GM19043 (cell line): ENCODE measurements around the gene CLNK.

Experiments used
- ATAC-seq: cut with Tn5 transposase; IDR thresholded peaks from one replicate; pipeline ENCODE4 v1.9.1; 2021; ENCODE audit warnings: low read depth; ENCODE audit not compliant: unreplicated experiment

The CLNK gene

DNA sequence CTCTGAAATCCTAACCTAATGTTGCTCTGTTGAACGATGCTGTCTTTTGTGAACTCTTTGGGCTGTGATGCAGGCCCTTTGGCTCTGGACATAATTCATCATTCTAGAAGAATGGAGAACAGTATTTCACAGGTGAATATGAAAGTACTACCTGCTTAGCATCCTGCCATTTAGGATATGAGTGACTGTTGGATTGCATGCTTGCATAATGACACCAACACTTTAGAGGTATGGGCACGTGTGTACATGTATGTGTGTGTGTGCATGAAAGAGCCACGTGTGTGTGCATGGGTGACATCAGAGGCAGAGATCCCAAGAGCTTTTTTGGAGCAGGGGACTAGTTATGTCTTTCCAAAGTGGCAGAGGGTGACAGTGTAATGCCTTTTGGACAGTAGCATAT is 157.1 kb downstream of the CLNK start:
- no peak for ATAC-seq

DNA sequence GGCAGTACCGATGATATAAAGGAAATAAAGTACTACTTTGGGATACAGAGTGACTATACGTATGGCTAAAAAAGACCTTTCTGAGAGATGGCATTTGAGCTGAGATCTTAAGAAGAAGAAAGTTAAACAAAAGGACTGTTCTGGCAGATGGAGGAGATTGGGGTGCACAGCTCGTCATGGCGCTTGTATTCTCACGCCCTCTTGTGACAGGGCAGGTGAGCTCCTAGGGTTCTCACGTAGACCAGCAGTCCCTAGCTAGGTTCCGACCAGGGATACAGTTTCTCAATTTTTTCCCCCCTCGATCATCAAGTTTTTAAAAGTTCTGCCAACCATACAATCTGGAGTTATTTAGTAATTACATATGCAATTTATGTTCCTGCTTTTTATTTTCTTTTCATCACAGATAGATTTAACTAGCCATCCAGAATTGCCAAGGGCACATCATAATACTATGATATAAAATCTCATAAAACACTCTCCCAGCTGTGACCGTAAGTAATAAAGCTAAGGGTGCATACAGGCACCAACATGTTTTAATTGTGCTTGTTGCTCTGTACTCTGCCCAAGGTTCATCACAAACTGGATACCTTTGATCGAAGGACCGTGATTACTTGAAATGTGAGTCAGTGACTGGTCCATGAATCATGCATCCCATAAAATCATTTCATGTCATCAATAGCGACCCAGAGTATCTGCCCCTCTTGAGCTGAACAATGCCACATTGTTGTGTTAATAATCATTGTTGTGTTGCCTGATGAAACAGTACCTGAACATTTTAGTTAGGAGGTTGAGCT is 157.9 kb downstream of the CLNK start:
- no peak for ATAC-seq

DNA sequence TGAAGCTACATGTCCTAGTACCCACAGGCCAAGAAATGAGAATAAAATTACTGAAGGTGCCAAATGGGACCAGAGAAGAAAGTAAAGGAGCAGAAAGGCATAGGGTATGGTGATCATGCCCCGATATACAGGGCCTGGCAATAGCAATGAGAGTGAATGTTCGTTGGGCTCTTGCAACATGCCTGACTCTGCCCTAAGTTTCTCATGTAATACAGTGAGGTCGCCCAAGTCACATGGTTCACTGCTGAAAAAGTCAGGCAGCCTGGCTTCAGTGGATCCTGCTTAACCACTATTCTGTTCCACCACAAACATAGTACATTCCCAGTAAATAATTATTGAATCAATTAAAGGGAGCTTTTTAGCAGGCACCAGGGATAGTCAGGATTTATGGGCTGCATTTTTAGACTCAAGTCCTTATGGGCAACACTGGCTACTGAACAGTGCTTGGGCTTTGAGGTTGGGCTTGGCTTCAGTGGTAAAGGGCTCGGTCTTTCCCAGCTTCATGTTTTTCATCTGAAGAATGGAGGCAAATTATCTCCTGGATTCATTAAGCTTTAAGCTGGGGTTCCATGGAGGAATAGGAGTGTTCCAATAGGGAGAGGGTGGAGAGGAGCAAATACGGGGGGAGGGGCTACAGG is 160.3 kb downstream of the CLNK start:
- no peak for ATAC-seq

DNA sequence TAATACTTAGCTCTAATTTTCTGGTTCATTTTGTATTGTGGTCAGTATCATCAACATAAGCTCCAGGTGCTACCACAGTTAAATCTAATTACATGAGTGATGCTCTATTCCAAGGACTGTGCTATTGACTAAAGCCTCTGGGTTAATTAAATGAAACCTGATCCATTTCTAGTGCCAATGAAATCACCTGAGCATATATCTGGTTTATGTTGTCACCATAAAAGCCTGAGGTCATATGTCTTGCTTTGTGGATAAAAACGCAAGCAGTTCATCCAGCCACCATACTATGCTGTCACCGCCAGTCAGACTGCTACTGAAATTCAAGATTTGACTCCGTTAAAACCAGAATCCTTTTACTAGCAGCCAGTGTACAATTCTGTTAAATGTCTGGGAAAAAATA is 163.1 kb downstream of the CLNK start:
- no peak for ATAC-seq

DNA sequence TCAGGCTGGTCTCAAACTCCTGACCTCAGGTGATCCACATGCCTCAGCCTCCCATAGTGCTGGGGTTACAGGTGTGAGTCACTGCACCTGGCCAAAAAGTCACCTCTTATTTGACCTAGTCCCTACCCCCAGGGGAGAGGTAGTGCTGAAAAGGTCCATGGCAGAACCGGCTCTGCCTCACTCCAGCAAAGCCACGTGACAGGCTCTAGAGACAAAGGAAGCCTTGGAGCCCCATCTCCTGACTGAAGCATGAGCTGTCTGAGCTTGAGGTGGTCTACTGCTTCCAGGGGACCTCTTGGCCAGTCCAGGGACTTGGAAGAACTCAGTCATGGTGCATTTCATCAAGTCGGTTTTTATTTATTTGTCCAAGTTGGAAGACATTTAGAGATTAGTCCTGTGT is 174.8 kb downstream of the CLNK start:
- ATAC-seq, result no peak

DNA sequence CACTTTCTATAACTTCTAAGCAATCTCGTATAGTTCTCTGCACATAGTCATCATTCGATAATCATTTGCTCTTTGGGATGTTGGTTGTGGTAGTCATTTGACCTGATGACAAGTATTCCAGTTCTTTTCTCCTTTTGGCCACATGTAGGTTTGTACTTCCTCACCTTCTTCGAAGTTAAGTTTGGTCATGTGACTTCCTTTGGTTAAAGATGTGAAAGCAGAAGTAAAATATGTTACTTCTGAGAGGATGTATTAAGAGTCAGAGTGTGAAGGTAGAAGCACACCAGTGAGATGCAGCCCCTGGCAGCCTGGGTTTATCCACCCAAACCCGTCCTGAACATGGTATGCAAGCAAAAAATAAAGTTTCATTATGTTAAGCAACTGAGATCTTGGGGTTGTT is 178.5 kb downstream of the CLNK start:
- ATAC-seq, result no peak

DNA sequence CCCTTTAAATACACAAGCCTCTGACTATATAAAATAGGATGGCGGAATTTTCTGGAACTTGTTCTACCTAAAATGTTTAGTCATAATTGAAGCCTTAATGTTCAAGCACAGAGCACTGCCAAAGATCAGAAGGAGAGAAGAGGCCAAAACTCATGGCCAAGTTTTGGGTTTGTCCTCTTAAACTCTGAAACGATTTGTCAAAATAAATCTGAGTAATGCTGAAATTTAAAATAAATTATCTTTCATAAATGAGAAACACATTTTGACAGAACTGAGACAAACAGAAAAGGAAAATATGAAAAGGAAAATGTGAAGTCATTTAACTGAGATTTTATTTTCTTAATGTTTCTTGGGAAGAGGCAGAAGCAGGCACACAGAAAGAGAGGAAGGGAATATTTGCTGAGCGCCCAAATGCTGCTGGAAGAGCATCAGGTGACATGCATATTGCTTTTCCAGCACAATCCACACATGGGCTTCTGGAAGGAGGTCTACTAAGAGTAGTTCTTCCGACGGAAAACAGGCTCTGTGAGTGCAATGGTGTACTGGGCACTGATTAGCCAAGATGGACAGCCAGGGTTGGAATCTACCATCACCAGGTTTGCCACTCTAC is 179.9 kb downstream of the CLNK start:
- no peak for ATAC-seq

DNA sequence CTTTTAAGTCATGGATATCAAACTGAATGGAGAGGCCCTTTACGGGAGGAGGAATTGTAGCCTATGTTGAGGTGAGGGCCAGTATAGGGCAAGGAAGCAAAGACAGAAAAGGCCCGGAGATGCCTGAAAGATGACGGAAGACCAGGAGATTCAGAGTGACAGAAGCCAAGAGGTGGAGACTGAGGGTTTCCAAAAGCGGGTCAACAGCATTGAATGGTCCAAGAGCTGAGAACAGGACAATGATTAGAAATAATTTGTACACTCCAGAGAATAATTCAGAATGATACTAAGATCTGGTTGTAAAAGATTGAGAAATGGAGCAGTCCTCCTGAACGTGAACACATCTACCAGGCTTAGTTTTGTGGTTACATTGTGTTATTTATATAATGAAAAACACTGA is 181.9 kb downstream of the CLNK start:
- no peak for ATAC-seq

DNA sequence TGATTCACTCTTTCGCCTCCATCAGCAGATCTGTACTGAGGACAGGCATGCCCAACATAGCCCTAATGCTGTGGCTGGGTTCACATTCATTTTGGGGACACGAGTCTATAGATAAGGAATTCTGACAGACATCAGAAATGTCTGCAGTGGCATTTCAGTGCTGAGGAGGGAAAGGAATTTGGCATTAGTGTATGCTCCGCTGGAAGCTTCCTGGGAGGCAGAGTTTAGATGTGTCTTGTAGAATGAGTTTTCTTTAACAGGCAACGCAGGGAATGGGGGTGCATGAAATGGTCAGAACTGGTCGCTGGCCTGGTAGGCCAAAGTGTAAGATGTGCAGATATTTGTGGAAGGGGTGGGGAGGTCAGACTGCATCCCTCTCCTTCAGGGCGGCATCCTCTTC is 183.8 kb downstream of the CLNK start:
- no peak for ATAC-seq

DNA sequence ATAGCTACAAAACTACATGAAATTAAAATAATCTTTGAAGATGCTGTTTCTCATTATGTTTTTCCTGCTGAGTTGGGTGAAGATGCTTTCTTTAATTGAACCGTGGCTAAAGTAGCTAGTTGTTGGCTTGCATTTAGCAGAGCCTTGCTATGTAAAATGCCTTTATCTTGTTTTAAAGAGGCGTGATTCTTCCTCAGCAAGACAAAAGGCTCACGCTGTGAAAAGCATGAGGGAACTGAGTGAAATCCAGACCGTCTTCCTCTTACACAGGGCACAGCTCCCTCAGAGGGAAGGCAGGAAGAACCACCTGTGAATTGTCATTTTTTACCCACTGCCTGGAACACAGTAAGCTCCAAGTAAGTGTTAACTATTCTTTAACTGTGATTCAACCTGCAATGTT is 188.4 kb downstream of the CLNK start:
- no peak for ATAC-seq

DNA sequence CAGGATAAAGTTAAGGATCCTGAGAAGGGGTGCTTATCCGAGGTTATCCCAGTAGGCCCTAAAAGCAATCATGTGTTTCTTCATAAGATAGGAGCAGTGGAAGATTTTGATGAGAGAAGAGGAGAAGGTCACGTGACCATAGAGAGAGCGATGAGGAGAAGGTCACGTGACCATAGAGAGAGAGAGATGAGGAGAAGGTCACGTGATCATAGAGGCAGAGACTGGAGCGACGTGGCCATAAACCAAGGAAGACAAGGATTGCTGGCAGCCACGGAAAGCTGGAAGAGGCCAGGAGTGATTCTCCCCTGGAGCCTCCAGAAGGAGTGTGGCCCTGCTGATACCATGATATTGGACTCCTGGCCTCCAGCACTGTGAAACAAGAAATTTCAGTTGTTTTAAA is 188.9 kb downstream of the CLNK start:
- ATAC-seq, result no peak

DNA sequence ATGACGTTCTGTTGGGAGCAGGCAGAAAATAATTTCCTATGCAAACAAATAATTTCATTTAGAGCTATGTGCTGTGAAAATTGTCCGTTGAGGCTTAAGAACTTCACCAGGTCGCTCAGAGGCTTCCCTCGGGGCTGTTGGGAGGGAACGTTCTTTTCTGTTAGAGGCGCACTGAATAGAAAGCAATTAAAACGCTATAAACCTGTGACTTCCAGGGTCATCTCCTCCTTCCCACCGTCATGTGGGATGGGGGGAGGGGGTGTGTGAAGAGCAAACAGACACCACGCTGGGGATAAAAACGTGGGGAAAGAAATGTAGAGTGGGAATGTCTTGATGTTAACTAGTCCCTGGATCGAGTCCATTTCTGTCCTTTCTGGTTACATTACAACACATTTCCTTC is 192.1 kb downstream of the CLNK start:
- no peak for ATAC-seq

DNA sequence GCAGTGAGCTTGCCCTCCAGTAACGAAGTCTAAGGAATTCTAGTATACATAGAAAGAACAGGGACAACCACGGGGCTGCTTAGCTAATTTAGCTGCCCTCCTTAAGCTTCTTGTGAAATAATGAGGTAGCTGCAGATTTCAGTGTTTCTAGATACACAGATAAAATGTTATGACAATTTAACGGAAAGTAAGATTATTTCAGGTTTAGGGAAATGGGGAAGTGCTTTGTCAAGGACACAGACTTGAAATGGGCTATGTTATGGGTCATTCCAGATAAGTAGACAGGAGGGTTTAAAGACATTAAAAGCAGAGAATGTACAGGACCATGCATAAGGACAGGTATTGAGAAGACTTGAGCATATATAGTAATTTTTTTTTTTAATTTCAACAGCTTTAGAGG is 193.2 kb downstream of the CLNK start:
- no peak for ATAC-seq

DNA sequence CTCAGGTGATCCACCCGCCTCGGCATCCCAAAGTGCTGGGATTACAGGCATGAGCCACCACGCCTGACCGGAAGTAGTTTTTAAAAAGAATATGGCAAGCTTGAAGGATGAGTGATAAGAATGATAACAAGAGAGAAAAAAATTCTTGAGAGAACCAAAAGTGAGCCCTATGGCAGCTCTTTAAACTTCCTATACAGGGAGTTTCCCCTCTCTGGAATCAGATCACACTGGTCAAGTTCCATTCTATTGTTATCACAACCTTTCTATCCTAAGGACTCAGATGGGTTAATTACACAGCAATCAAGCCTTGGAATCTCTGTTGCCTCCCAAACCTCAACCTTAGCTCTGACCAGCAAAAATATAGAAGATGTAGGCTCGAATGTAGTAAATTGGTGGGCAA is 193.6 kb downstream of the CLNK start:
- ATAC-seq, result no peak

DNA sequence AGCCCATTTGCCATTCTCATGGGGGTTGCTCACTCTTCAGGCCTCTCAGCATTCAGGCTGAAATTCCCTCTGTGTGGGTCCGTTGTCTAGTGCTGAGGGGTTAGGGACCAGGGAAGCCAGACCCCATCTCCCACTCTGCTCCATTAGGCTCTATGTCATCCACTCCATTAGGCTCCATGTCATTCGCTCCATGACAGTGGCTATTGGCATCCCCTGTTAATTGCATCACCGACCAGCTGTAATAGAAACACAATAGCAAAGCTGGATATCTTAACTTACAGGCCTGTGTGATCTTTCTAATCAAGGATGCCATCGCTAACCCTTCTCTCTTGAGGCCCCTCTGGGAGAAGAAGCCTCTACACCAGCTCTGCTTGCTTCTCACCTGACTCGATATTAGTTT is 201.7 kb downstream of the CLNK start:
- no peak for ATAC-seq

DNA sequence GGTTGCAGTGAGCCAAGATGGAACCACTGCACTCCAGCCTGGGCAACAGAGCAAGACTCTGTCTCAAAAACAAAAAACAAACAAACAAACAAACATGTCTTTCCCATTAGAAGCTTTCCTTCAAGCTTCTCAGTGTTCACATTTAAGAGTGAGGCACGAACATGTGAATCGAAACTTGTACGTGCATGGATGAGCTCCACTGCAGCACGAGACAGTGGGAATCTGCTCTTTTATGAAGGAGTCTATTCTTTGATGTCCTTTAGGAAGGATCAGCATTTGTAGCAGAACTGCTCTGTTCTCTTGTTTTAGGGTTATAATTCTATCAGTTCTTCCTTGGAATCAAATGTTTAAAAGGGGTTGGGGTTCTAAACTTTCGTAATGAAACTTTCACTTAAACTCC is 204.0 kb downstream of the CLNK start:
- no peak for ATAC-seq

DNA sequence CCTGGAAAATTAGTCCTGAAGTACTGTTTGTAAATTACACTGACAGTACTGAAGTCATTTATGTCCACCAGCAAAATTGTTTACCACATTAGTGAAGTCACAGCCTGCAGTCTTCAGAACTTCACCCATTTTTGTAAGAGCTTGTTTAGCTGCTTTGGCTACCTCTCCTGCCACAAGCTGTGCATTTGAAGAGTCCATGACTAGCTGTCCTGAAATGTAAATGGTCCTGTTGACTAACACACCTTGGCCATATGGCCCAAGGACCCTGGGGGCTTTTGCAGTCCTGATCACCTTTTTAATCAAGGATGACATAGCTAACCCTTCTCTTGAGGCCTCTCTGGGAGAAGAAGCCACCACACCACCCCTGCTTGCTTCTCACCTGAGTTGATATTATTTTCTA is 205.9 kb downstream of the CLNK start:
- ATAC-seq, result no peak

DNA sequence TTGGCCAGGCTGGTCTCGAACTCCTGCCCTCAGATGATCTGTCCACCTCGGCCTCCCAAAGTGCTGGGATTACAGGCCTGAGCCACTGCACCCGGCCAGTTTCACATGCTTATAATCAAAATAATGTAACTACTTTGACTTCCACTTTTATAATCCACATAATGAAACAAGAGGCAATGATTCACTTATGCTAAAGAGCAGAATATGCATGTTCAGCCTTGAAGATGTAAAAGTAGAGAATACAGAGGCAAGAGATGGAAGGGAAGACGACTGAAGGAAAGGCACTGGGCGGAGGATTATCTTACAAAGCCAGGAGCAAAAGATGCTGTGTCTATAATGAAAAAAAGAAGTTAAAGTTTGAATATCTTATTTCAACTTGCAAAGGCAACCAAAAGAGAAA is 214.1 kb downstream of the CLNK start:
- no peak for ATAC-seq

DNA sequence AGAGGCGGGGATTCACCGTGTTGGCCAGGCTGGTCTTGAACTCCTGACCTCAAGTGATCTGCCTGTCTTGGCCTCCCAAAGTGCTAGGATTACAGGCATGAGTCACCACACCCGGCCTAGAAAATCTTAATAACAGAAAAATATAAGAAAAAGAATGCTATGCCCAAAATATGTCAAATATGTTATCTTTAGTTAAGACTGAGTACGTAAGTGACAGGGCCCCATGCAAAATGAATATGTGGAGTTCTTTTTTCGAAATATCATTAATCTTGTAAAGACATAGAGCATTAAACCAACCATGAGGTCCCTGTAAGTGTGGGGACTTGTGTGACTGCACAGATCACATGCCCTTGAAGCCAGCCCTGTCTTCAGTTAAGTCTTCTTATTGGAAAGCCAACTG is 218.4 kb downstream of the CLNK start:
- no peak for ATAC-seq

DNA sequence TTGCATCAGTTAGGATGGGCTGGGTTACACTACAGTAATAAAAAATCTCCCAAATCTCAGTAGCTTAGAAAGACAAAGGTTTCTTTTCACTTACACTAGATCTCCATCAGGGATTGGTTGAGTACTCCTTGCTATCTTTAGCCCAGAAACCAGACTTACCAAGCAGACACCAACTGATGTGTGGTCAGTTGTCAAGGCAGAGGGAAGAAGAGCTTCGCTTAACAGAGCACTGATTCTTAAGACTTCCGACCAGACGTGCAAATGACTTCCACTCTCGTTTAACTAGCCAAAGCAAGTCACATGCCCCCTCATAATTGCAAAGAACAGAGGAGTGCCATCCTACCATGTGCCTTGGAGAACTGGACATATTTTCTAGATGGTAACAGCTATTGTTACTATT is 221.7 kb downstream of the CLNK start:
- no peak for ATAC-seq

DNA sequence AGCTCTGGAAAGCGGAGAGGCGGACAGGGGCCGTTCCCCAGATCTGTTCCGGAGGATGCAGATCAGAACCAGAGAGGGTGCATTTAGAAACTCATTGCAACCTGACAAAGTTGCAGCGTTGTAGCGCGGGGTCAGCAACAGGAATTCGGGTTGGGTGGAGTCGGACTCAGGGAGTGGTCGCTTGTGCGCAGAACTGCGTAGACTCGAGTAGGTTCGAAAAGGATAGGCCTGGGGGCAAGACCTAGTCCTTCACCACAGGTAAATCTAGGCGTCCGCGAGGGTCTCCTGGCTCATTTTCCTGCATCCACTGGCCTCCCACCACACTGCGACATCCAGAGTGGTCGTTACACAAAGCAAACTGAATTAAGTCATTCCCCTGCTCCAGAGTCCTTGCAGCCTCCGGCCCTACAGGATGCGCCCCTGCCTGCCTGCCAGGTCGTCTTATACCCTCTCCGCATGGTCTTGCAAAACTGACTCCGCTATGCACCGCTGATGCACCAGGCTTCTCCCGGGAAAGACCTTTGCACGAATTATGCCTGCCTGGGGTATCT is 222.6 kb downstream of the CLNK start:
- ATAC-seq, result no peak
